ENCODE data around the gene FGF14. TPM values are rescaled to one million over a fixed set of nuclear protein-coding genes. Genes with fewer than 3 reads are reported as not detected.
A peak's percentile ranks its signal among the peaks of the same experiment; 100 is the strongest.

The FGF14 gene
- total RNA-seq, 4 donors from 2014 or later = 0.04 to 1.4 (median 0.38) TPM

DNA sequence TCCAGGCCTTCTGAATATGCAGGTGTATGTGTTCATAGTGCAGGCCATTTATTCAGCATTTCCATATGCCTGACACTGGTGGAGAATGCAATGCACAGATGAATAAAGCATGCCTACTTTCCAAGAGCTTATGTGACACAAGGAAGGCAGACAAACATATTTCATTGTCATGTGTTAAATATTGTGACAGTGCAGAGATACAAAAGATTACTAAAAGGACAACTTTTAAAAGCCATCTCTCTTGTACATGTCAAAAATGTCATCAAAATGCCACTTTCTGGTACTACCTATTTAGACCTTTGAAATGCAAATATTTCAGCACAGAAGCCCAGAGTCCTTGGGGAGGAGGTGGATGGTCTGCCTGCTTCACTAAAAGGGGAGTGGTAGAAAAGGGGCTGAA, 254.5 kb downstream of the FGF14 start:
- TF ChIP-seq CTCF (IDR thresholded peaks at IDR 0.05) (no peak), POLR2A (IDR thresholded peaks at IDR 0.05) (no peak)
- no peak for DNase-seq
- intact Hi-C loops (cut with DNase I) = loop anchor here (10.0 kb wide), 1 partner anchor 407 kb away; no protein-coding TSS in a partner anchor
- Histone ChIP-seq H3K4me3 (replicated peaks in 1 of 3) (no peak overlapping the region), H3K4me1 (peaks cover 0 to 2% of the 10 kb centered on the region in 2 donors), H3K9me3 (no peaks in the 10 kb centered on the region), H3K36me3 (no peaks in the 10 kb centered on the region), H3K27me3 (no peaks in the 10 kb centered on the region), H3K27ac (no peak overlapping the region)

- Histone ChIP-seq H3K27me3 (no peaks in the 10 kb centered on the region), H3K36me3 (no peaks in the 10 kb centered on the region), H3K4me3 (replicated peaks in 1 of 3) (no peak overlapping the region), H3K9me3 (no peaks in the 10 kb centered on the region), H3K27ac (no peak overlapping the region), H3K4me1 (peaks cover 0 to 2% of the 10 kb centered on the region in 2 donors)
- TF ChIP-seq CTCF (IDR thresholded peaks at IDR 0.05) = no peak
- no peak for TF ChIP-seq POLR2A (IDR thresholded peaks at IDR 0.05)
- intact Hi-C loops (cut with DNase I) = loop anchor here (10.0 kb wide), 1 partner anchor 409 kb away; no protein-coding TSS in a partner anchor
- no peak for DNase-seq
These were observed 256.1 kb downstream of the FGF14 start for GRCh38 chr13:102145750-102146149.

DNA sequence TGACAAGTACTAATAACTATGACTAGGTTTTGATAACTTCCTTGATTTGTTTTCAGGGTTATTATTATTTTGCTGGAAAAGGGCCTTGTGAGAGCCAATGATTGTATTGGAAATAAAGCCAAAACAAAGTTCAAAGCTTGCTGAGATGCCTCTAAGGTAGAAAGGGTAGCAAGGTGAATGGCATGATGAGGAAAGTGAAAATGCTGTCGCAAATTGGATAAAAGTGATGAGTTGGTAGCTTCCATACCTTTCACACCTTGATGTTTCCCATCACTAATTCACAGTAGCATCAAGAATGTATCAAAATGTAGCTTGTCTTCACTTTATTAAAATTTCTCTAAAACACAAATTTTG, 259.4 kb downstream of the FGF14 start:
- H3K9me3 ChIP-seq = no peaks in the 10 kb centered on the region
- no peak overlapping the region for H3K4me3 ChIP-seq (replicated peaks in 1 of 3)
- 92% methylated on average over 1 of the region's 1 CpG for WGBS, 2 donors
- no peak overlapping the region for H3K27ac ChIP-seq
- no peaks in the 10 kb centered on the region for H3K36me3 ChIP-seq
- no peak for TF ChIP-seq CTCF (IDR thresholded peaks at IDR 0.05)
- no peak for TF ChIP-seq POLR2A (IDR thresholded peaks at IDR 0.05)
- DNase-seq = no peak
- H3K27me3 ChIP-seq = no peaks in the 10 kb centered on the region
- intact Hi-C loops (cut with DNase I) = loop anchor here (10.0 kb wide), 1 partner anchor 412 kb away; no protein-coding TSS in a partner anchor
- no peaks in the 10 kb centered on the region for H3K4me1 ChIP-seq

DNA sequence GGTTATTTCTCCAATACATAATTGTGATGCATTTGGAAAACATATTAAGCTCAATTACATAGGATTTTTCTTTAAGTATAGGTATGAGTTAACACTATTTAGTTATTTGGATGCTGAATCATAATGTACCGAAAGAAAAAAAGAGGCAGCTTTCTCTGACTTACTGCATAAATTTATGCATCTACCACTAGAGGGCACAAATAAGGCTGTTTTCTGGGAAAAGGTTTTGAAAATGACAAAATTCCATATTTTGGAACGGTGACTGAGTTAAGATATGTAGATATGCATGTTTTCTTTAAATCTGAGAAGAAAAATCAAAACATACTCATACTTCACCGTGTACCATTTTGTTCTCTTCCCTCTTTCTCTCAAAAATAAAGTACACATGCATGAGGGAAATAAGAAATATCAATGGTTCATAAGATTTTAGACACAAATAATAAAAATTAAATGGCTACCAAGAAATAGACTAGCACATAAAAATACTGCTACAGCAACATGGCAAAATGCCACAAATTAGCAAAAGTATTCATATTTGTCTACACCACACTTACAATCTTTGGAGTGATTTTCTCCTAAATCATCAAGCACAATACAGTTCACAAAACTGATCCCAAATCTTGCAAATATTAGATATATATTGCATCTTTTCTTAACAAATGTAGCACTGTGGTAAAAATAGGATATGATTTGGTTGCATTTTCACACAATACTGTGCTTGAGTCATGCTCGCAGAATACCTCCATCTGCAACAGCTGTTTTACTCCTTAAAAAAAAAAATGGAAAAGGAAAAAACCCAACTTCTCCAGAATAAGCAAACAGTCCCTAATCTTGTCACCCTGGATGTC, 260.0 kb downstream of the FGF14 start:
- Histone ChIP-seq H3K4me3 (replicated peaks in 1 of 3) (no peak overlapping the region), H3K4me1 (no peaks in the 10 kb centered on the region), H3K36me3 (no peaks in the 10 kb centered on the region), H3K27me3 (no peaks in the 10 kb centered on the region), H3K27ac (no peak overlapping the region), H3K9me3 (no peaks in the 10 kb centered on the region)
- intact Hi-C loops (cut with DNase I) = loop anchor here (10.0 kb wide), 1 partner anchor 413 kb away; no protein-coding TSS in a partner anchor
- DNase-seq = no peak
- 39 to 40% methylated on average over 4 of the region's 4 CpGs for WGBS, 2 donors
- no peak for TF ChIP-seq POLR2A (IDR thresholded peaks at IDR 0.05)
- peak; percentile 24 to 61 (median 40) for TF ChIP-seq CTCF (IDR thresholded peaks at IDR 0.05)

- Histone ChIP-seq H3K27me3 (no peaks in the 10 kb centered on the region), H3K36me3 (no peaks in the 10 kb centered on the region), H3K4me3 (replicated peaks in 1 of 3) (no peak overlapping the region), H3K27ac (no peak overlapping the region), H3K4me1 (no peaks in the 10 kb centered on the region), H3K9me3 (no peaks in the 10 kb centered on the region)
- no peak for TF ChIP-seq POLR2A (IDR thresholded peaks at IDR 0.05)
- TF ChIP-seq CTCF (IDR thresholded peaks at IDR 0.05) = no peak
- DNase-seq = no peak
- intact Hi-C loops (cut with DNase I) = loop anchor here (10.0 kb wide), 1 partner anchor 415 kb away; no protein-coding TSS in a partner anchor
- 79 to 82% methylated on average over 4 of the region's 4 CpGs for WGBS, 2 donors
These were observed 262.2 kb downstream of the FGF14 start for GRCh38 chr13:102139626-102140025.
